Astrocyte (in vitro differentiated cells and primary cell): Measurements from ENCODE around the gene PPY. TPM values are rescaled to one million over a fixed set of nuclear protein-coding genes. Genes with fewer than 3 reads are reported as not detected.

Experiments
- DNase-seq: peaks from one replicate; pipeline ENCODE4 v3.0.0-alpha.2; 2010; ENCODE audit warnings: low read depth
- FAIRE-seq: peaks from 2 replicates; lab custom pipeline; 2011; peaks lifted over from hg19 to GRCh38; lab: Jason Lieb, UNC
- H2AFZ ChIP-seq: 2 replicates; pipeline ENCODE4 v1.6.0; 2012; ENCODE audit warnings: low read depth, low read length, inconsistent platforms
- H3K27ac ChIP-seq: 2 replicates; pipeline ENCODE4 v1.5.1; 2011; ENCODE audit warnings: low read depth, low read length, inconsistent platforms
- H3K27me3 ChIP-seq: 2 replicates; pipeline ENCODE4 v1.6.0; 2011; ENCODE audit warnings: low read length, inconsistent platforms; ENCODE audit not compliant: insufficient read depth
- H3K36me3 ChIP-seq: 2 replicates; pipeline ENCODE4 v1.5.1; 2011; ENCODE audit warnings: low read length, inconsistent platforms; ENCODE audit not compliant: insufficient read depth
- H3K4me1 ChIP-seq: 2 replicates; pipeline ENCODE4 v1.5.1; 2011; ENCODE audit warnings: low read length, inconsistent platforms; ENCODE audit not compliant: insufficient read depth
- H3K4me2 ChIP-seq: 2 replicates; pipeline ENCODE4 v1.6.0; 2012; ENCODE audit warnings: low read length, inconsistent platforms
- H3K4me3 ChIP-seq: 2 replicates; pipeline ENCODE4 v1.5.1; 2011; ENCODE audit warnings: low read depth, mild to moderate bottlenecking, low read length, inconsistent platforms; ENCODE audit not compliant: insufficient read depth
- H3K79me2 ChIP-seq: 2 replicates; pipeline ENCODE4 v1.6.0; 2012; ENCODE audit warnings: mild to moderate bottlenecking, low read length, inconsistent platforms; ENCODE audit not compliant: insufficient read depth
- H3K9ac ChIP-seq: 2 replicates; pipeline ENCODE4 v1.6.0; 2012; ENCODE audit warnings: mild to moderate bottlenecking, low read length, inconsistent platforms
- H3K9me3 ChIP-seq: 2 replicates; pipeline ENCODE4 v1.5.1; 2012; ENCODE audit warnings: low read depth, mild to moderate bottlenecking, low read length, inconsistent platforms; ENCODE audit not compliant: insufficient read depth
- H4K20me1 ChIP-seq: 2 replicates; pipeline ENCODE4 v1.6.0; 2012; ENCODE audit warnings: low read length, inconsistent platforms; ENCODE audit not compliant: insufficient read depth
- H3K27ac Mint-ChIP-seq: one replicate; pipeline ENCODE4 v1.8.0; 2021; ENCODE audit warnings: mild to moderate bottlenecking, mixed read lengths; ENCODE audit not compliant: unreplicated experiment
- H3K27me3 Mint-ChIP-seq: one replicate; pipeline ENCODE4 v1.8.0; 2021; ENCODE audit warnings: low read depth, mixed read lengths; ENCODE audit not compliant: unreplicated experiment
- H3K36me3 Mint-ChIP-seq: one replicate; pipeline ENCODE4 v1.8.0; 2021; ENCODE audit warnings: low read depth, mixed read lengths; ENCODE audit not compliant: unreplicated experiment
- H3K4me1 Mint-ChIP-seq: one replicate; pipeline ENCODE4 v1.8.0; 2021; ENCODE audit warnings: low read depth, mixed read lengths; ENCODE audit not compliant: unreplicated experiment
- H3K4me3 Mint-ChIP-seq: one replicate; pipeline ENCODE4 v1.8.0; 2021; ENCODE audit warnings: mild to moderate bottlenecking, moderate library complexity, mixed read lengths; ENCODE audit not compliant: unreplicated experiment
- H3K9me3 Mint-ChIP-seq: one replicate; pipeline ENCODE4 v1.8.0; 2021; ENCODE audit warnings: mild to moderate bottlenecking, mixed read lengths; ENCODE audit not compliant: unreplicated experiment
- EZH2 ChIP-seq: IDR thresholded peaks from 2 replicates; pipeline ENCODE4 v1.6.1; 2012; ENCODE audit warnings: mild to moderate bottlenecking, low read length, inconsistent platforms; ENCODE audit not compliant: insufficient read depth
- total RNA-seq: library from RNA; stranded (reverse); gene quantifications from 2 replicates; pipeline ENCODE4 v1.2.1, GENCODE V29; 2021
- TF ChIP-seq, protein P1 (sequence below): IDR thresholded peaks from 2 replicates; pipeline ENCODE4 v1.5.1; 2011; ENCODE audit warnings: low read depth, mild to moderate bottlenecking, inconsistent platforms, low read length, moderate library complexity; ENCODE audit not compliant: insufficient read depth

Gene PPY
- total RNA-seq, 1 donor from 2014 or later, result not detected

DNA sequence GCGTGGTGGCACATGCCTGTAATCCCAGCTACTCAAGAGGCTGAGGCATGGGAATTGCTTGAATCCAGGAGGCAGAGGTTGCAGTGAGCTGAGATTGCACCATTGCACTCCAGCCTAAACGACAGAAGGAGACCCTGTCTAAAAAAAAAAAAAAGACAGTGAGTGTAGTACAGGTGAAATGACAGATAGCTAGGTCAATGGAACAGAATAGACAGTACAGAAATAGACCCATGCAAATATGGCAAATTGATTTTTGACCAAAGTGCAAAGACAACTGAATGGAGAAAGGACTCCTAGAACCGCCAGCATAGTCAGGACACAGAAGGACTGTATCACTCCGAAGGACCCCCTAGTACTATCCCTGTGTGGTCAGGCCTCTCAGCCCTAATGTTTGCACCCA, 28.1 kb upstream of the PPY start:
- Mint-ChIP-seq H3K4me3 (no peak overlapping the region), H3K9me3 (no peaks in the 10 kb centered on the region), H3K27ac (no peak overlapping the region), H3K4me1 (peaks cover 5% of the 10 kb centered on the region), H3K27me3 (peaks cover 39% of the 10 kb centered on the region), H3K36me3 (no peaks in the 10 kb centered on the region)
- Histone ChIP-seq H3K36me3 (no peaks in the 10 kb centered on the region), H3K9me3 (no peaks in the 10 kb centered on the region), H3K27me3 (peaks cover 23% of the 10 kb centered on the region), H3K79me2 (no peaks in the 10 kb centered on the region), H3K4me1 (no peaks in the 10 kb centered on the region), H3K27ac (no peak overlapping the region), H4K20me1 (no peaks in the 10 kb centered on the region), H3K9ac (no peak overlapping the region), H3K4me3 (no peak overlapping the region), H3K4me2 (no peak overlapping the region), H2AFZ (no peak overlapping the region)
- TF ChIP-seq, protein P1, sequence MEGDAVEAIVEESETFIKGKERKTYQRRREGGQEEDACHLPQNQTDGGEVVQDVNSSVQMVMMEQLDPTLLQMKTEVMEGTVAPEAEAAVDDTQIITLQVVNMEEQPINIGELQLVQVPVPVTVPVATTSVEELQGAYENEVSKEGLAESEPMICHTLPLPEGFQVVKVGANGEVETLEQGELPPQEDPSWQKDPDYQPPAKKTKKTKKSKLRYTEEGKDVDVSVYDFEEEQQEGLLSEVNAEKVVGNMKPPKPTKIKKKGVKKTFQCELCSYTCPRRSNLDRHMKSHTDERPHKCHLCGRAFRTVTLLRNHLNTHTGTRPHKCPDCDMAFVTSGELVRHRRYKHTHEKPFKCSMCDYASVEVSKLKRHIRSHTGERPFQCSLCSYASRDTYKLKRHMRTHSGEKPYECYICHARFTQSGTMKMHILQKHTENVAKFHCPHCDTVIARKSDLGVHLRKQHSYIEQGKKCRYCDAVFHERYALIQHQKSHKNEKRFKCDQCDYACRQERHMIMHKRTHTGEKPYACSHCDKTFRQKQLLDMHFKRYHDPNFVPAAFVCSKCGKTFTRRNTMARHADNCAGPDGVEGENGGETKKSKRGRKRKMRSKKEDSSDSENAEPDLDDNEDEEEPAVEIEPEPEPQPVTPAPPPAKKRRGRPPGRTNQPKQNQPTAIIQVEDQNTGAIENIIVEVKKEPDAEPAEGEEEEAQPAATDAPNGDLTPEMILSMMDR, result no peak
- TF ChIP-seq EZH2, result no peak
- DNase-seq (no peak), FAIRE-seq (no peak)

GRCh38 chr17:43967251-43967875, 25.1 kb upstream of the PPY start:
- DNase-seq (no peak), FAIRE-seq (no peak)
- no peaks in the 10 kb centered on the region for H3K9me3 ChIP-seq
- Mint-ChIP-seq H3K27ac (no peak overlapping the region), H3K36me3 (no peaks in the 10 kb centered on the region), H3K4me3 (no peak overlapping the region), H3K27me3 (peaks cover 35% of the 10 kb centered on the region), H3K4me1 (peaks cover 5% of the 10 kb centered on the region), H3K9me3 (no peaks in the 10 kb centered on the region)
- H3K4me2 ChIP-seq, result no peak overlapping the region
- H3K27me3 ChIP-seq, result peaks cover 19% of the 10 kb centered on the region
- no peaks in the 10 kb centered on the region for H3K79me2 ChIP-seq
- TF ChIP-seq, protein P1, result no peak
- no peak for TF ChIP-seq EZH2
- H3K4me3 ChIP-seq, result no peak overlapping the region
- H3K9ac ChIP-seq, result no peak overlapping the region
- H3K36me3 ChIP-seq, result no peaks in the 10 kb centered on the region
- H3K27ac ChIP-seq, result no peak overlapping the region
- H2AFZ ChIP-seq, result no peak overlapping the region
- no peaks in the 10 kb centered on the region for H3K4me1 ChIP-seq
- no peaks in the 10 kb centered on the region for H4K20me1 ChIP-seq

DNA sequence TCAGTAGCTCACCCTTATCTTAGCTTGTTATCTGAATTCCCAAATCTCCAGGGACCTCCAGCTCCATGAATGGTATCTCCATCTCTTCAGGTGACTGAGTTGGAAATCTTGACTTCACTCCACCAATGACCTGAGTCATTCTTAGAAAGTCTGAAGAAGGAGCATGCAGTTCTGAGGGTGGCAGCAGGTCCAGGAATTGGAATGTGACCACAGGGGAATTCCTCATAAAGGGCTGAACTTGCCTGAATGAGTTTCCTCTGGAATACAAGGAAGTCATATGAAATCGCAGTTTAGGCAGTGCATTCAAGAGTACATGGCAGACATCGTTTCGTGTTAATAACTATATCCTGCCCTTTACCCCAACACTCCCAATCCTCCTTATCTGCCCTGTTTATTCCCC, 24.0 kb upstream of the PPY start:
- Histone ChIP-seq H3K27me3 (peaks cover 25% of the 10 kb centered on the region), H3K4me1 (no peaks in the 10 kb centered on the region), H3K4me2 (no peak overlapping the region), H3K79me2 (no peaks in the 10 kb centered on the region), H2AFZ (no peak overlapping the region), H3K27ac (no peak overlapping the region), H3K36me3 (no peaks in the 10 kb centered on the region), H3K4me3 (no peak overlapping the region), H3K9ac (no peak overlapping the region), H4K20me1 (no peaks in the 10 kb centered on the region), H3K9me3 (no peaks in the 10 kb centered on the region)
- Mint-ChIP-seq H3K4me1 (peaks cover 5% of the 10 kb centered on the region), H3K27me3 (peaks cover 36% of the 10 kb centered on the region), H3K36me3 (no peaks in the 10 kb centered on the region), H3K4me3 (no peak overlapping the region), H3K9me3 (peaks cover 3% of the 10 kb centered on the region), H3K27ac (peak overlapping the region; percentile 15)
- FAIRE-seq (no peak), DNase-seq (no peak)
- TF ChIP-seq EZH2, result no peak
- TF ChIP-seq, protein P1, result no peak
